GM21723 (cell line): ENCODE data around the gene ECHDC1.
A peak's percentile ranks its signal among the peaks of the same experiment; 100 is the strongest.

Source experiments
- ATAC-seq: cut with Tn5 transposase; IDR thresholded peaks from one replicate; pipeline ENCODE4 v1.9.1; 2021; ENCODE audit warnings: mild to moderate bottlenecking, moderate library complexity; ENCODE audit not compliant: unreplicated experiment

ECHDC1 gene

GRCh38 chr6:127291495-127291894 lies 51.9 kb downstream of the ECHDC1 start:
- peak; percentile 89 for ATAC-seq

- ATAC-seq, result peak; percentile 45
These were observed 52.8 kb downstream of the ECHDC1 start for GRCh38 chr6:127290391-127291265.

- ATAC-seq, result no peak
These were observed 53.5 kb downstream of the ECHDC1 start for GRCh38 chr6:127289934-127290333.

- peak; percentile 31 for ATAC-seq
These were observed 54.7 kb downstream of the ECHDC1 start for GRCh38 chr6:127288705-127289104.

GRCh38 chr6:127282184-127282583 lies 61.2 kb downstream of the ECHDC1 start:
- ATAC-seq, result no peak

- ATAC-seq, result peak; percentile 62
These were observed 63.6 kb downstream of the ECHDC1 start for GRCh38 chr6:127279815-127280214.

- no peak for ATAC-seq
These were observed 65.2 kb downstream of the ECHDC1 start for GRCh38 chr6:127277878-127278843.

- ATAC-seq, result no peak
These were observed 67.1 kb downstream of the ECHDC1 start for GRCh38 chr6:127276331-127276730.

GRCh38 chr6:127273499-127273898 lies 69.9 kb downstream of the ECHDC1 start:
- ATAC-seq, result no peak

GRCh38 chr6:127272576-127272975 lies 70.8 kb downstream of the ECHDC1 start:
- no peak for ATAC-seq

- peak; percentile 4 for ATAC-seq
These were observed 75.5 kb downstream of the ECHDC1 start for GRCh38 chr6:127267646-127268625.

GRCh38 chr6:127266892-127267645 lies 76.3 kb downstream of the ECHDC1 start:
- peak; percentile 82 for ATAC-seq

- ATAC-seq, result peak; percentile 85
These were observed 77.1 kb downstream of the ECHDC1 start, which contains the start of gene RNF146 for GRCh38 chr6:127266178-127266891. TSS of gene RNF146 (plus strand) at chr6:127266864. CDS start at chr6:127280339, 13,475 bp downstream.

GRCh38 chr6:127263481-127263880 lies 79.9 kb downstream of the ECHDC1 start:
- ATAC-seq, result no peak

GRCh38 chr6:127262896-127263295 lies 80.5 kb downstream of the ECHDC1 start:
- ATAC-seq, result no peak

- no peak for ATAC-seq
These were observed 88.1 kb downstream of the ECHDC1 start for GRCh38 chr6:127255286-127255685.

GRCh38 chr6:127249621-127250020 lies 93.8 kb downstream of the ECHDC1 start:
- no peak for ATAC-seq

GRCh38 chr6:127247114-127248096 lies 96.0 kb downstream of the ECHDC1 start:
- ATAC-seq, result no peak
